Measurements from ENCODE around the gene LCE1B.

Gene LCE1B

DNA sequence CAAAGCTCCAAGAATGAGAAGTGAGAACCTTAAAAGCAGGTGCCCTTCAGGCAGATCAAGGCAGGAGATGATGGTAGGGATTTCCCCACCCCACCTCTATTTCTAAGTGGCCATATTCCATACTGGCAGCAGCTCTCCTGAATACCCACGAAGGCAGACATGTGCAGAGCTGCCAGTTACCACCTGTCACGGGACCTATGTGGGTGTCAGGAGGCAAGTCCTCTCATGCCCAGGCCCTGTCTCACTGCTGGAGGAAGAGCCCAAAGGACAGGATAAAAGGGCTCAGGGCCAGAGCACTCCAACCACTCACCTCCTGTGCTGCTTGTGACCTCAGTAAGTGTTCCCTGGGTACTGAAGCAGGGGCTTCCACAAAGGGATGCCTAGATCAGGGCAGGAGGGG, 721 bp upstream of the LCE1B start:
- no peak overlapping the region for H3K4me2 ChIP-seq (ENCODE audit: low read length)
- H4K20me1 ChIP-seq (ENCODE audit: control insufficient read depth, insufficient read depth, low read depth, low read length): no peaks in the 10 kb centered on the region
- H3K4me1 ChIP-seq (ENCODE audit: control insufficient read depth, low read length): no peaks in the 10 kb centered on the region
- no peaks in the 10 kb centered on the region for H3K79me2 ChIP-seq (ENCODE audit: control insufficient read depth, low read length)
- TF ChIP-seq, protein P1, sequence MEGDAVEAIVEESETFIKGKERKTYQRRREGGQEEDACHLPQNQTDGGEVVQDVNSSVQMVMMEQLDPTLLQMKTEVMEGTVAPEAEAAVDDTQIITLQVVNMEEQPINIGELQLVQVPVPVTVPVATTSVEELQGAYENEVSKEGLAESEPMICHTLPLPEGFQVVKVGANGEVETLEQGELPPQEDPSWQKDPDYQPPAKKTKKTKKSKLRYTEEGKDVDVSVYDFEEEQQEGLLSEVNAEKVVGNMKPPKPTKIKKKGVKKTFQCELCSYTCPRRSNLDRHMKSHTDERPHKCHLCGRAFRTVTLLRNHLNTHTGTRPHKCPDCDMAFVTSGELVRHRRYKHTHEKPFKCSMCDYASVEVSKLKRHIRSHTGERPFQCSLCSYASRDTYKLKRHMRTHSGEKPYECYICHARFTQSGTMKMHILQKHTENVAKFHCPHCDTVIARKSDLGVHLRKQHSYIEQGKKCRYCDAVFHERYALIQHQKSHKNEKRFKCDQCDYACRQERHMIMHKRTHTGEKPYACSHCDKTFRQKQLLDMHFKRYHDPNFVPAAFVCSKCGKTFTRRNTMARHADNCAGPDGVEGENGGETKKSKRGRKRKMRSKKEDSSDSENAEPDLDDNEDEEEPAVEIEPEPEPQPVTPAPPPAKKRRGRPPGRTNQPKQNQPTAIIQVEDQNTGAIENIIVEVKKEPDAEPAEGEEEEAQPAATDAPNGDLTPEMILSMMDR (IDR thresholded peaks at IDR 0.05; ENCODE audit: low read depth, low read length, poor library complexity, severe bottlenecking): no peak
- no peak for TF ChIP-seq EZH2phosphoT487 (IDR thresholded peaks at IDR 0.05; ENCODE audit: borderline replicate concordance, low read length)
- H3K27me3 ChIP-seq (ENCODE audit: control insufficient read depth, low read length): no peaks in the 10 kb centered on the region; the same call in 1 of the 2 replicates
- H3K9me2 ChIP-seq (replicated peaks; ENCODE audit: control insufficient read depth, low read length): no peaks in the 10 kb centered on the region
- no peaks in the 10 kb centered on the region for H3K36me3 ChIP-seq (ENCODE audit: control insufficient read depth, low read length)
- no peak overlapping the region for H3K4me3 ChIP-seq (ENCODE audit: low read length)
- H3F3A ChIP-seq (ENCODE audit: control insufficient read depth, insufficient read depth): no peaks in the 10 kb centered on the region
- H3K9me3 ChIP-seq (ENCODE audit: control insufficient read depth, insufficient read depth, low read length): no peaks in the 10 kb centered on the region
- no peak overlapping the region for H3K27ac ChIP-seq (ENCODE audit: low read depth, low read length)

DNA sequence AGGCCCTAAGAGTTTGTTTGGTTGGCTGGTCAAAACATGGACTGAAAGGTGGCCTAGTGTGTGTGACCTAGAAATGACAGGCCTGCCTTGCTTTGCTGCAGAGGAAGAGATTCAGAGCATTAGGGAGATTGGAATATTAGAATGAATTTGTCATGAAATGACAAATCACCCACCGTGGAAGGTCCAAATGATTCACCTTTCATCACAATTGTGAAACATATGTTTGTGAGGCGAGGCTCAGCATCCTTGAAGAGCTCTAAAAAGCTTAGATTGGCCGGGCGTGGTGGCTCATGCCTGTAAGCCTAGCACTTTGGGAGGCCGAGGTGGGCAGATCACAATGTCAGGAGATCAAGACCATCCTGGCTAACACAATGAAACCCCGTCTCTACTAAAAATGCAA, 5.5 kb downstream of the LCE1B start:
- H3K36me3 ChIP-seq (ENCODE audit: control insufficient read depth, low read length): no peaks in the 10 kb centered on the region
- H3K9me3 ChIP-seq (ENCODE audit: control insufficient read depth, insufficient read depth, low read length): no peaks in the 10 kb centered on the region
- H3K4me2 ChIP-seq (ENCODE audit: low read length): no peak overlapping the region
- TF ChIP-seq, protein P1 (IDR thresholded peaks at IDR 0.05; ENCODE audit: low read depth, low read length, poor library complexity, severe bottlenecking): no peak
- TF ChIP-seq EZH2phosphoT487 (IDR thresholded peaks at IDR 0.05; ENCODE audit: borderline replicate concordance, low read length): no peak
- H3F3A ChIP-seq (ENCODE audit: control insufficient read depth, insufficient read depth): no peaks in the 10 kb centered on the region
- no peaks in the 10 kb centered on the region for H3K4me1 ChIP-seq (ENCODE audit: control insufficient read depth, low read length)
- no peak overlapping the region for H3K4me3 ChIP-seq (ENCODE audit: low read length)
- H3K9me2 ChIP-seq (replicated peaks; ENCODE audit: control insufficient read depth, low read length): no peaks in the 10 kb centered on the region
- no peaks in the 10 kb centered on the region for H4K20me1 ChIP-seq (ENCODE audit: control insufficient read depth, insufficient read depth, low read depth, low read length)
- H3K27me3 ChIP-seq (ENCODE audit: control insufficient read depth, low read length): peaks cover under 1% of the 10 kb centered on the region; the same call in 1 of the 2 replicates
- no peaks in the 10 kb centered on the region for H3K79me2 ChIP-seq (ENCODE audit: control insufficient read depth, low read length)
- no peak overlapping the region for H3K27ac ChIP-seq (ENCODE audit: low read depth, low read length)

DNA sequence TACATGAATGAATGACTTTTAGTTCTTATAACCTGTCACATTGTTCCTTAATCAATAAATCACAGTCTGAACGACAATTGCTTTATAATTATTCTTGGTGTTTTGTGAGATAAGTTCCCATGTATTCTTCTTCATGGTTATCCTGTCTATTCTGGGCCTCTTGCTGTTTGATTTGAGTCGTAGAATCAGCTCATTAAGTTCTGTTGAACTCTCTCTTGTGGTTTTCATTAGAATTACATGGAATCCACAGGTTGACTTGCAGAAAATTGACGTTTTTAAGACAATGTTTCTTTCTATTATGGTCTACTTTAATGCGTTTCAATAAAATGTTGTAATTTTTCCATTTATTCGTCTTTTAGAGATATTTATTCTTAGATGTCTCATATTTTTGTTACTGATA, 11.5 kb downstream of the LCE1B start:
- Histone ChIP-seq H4K20me1 (ENCODE audit: control insufficient read depth, insufficient read depth, low read depth, low read length) (no peaks in the 10 kb centered on the region), H3K27me3 (ENCODE audit: control insufficient read depth, low read length) (peaks cover 3% of the 10 kb centered on the region; the same call in 1 of the 2 replicates), H3K4me1 (ENCODE audit: control insufficient read depth, low read length) (no peaks in the 10 kb centered on the region), H3K9me2 (replicated peaks; ENCODE audit: control insufficient read depth, low read length) (no peaks in the 10 kb centered on the region), H3F3A (ENCODE audit: control insufficient read depth, insufficient read depth) (no peaks in the 10 kb centered on the region), H3K9me3 (ENCODE audit: control insufficient read depth, insufficient read depth, low read length) (no peaks in the 10 kb centered on the region), H3K4me2 (ENCODE audit: low read length) (no peak overlapping the region), H3K36me3 (ENCODE audit: control insufficient read depth, low read length) (no peaks in the 10 kb centered on the region), H3K27ac (ENCODE audit: low read depth, low read length) (no peak overlapping the region), H3K79me2 (ENCODE audit: control insufficient read depth, low read length) (no peaks in the 10 kb centered on the region), H3K4me3 (ENCODE audit: low read length) (no peak overlapping the region)
- TF ChIP-seq, protein P1 (IDR thresholded peaks at IDR 0.05; ENCODE audit: low read depth, low read length, poor library complexity, severe bottlenecking): no peak
- no peak for TF ChIP-seq EZH2phosphoT487 (IDR thresholded peaks at IDR 0.05; ENCODE audit: borderline replicate concordance, low read length)

Measured in DOHH2 (cell line).